HG02763 (cell line): ENCODE data around the gene VAPA.

Source experiments
- ATAC-seq: cut with Tn5 transposase; IDR thresholded peaks from one replicate; pipeline ENCODE4 v1.9.1; 2021; ENCODE audit warnings: mild to moderate bottlenecking, moderate library complexity; ENCODE audit not compliant: unreplicated experiment

The VAPA gene

DNA sequence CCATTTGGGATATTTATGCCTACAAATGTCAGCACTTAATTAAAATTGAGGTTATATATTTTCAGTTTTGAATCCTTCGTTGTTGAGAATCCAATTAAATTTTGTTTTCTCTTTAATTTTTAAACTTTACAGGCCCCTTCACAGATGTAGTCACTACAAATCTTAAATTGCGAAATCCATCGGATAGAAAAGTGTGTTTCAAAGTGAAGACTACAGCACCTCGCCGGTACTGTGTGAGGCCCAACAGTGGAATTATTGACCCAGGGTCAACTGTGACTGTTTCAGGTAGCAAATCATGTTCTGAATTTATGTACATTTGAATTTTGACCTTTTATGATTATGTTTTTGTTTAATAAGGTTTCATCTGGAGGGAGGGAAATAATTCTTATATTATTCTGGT is 17.9 kb downstream of the VAPA start:
- no peak for ATAC-seq

DNA sequence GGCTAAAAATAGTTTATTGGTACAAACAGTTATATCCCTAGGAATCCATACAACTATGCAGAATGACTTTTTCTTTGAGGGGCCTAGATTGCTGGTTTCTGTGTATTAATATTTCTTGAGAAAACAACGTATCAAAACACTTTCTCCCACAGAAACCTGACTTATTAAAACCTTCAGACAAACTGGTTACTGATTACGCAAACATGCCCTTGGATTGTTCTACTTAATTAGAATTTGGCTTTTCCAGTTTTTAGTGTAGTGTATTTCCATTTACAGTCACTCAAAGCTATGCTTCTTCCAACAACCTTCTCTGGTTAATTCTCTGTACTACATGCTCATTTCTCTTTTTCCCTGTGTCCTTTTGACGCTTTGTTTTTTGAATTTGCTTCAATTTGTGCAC is 20.0 kb downstream of the VAPA start:
- no peak for ATAC-seq

- no peak for ATAC-seq
These were observed 20.5 kb downstream of the VAPA start for GRCh38 chr18:9934274-9934673.

GRCh38 chr18:9941103-9941502 is 27.3 kb downstream of the VAPA start:
- ATAC-seq: no peak

DNA sequence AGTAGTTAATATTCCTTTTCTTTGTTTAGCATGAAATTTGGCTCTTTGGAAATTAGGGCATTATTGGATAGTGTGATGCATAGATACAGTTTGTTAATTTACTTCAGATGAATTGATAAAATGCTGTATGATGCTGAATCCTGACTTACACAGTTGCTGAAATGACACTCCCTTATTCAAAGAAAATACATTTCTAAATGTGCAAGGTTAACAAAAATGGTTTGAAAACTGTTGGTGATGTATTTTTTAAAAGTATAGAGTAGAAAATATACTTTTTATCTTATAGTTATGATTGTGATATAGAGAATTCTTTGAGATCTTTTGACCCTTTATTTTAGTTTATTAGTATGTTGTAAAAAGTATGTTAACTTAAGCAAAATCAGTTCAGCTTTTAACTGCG is 27.8 kb downstream of the VAPA start:
- ATAC-seq: no peak

DNA sequence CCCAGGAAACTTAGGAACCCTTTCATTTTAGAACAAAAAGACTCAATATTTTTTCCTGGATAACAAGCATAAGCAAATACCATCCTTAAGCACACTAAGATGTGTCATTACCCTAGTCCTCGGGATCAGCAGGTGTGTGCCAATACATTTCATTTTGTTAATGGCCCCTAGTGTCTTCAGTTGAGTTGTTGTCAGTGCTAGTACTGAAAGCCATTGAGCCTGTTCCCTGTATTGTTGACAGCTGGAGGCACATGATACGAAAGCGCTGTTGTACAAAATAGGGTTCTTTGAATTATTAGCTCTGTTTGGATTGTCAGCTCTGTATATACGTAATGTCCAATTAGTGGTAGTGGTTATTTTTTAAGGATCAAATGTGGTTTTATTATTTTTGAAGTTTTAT is 29.5 kb downstream of the VAPA start:
- no peak for ATAC-seq

- ATAC-seq: no peak
These were observed 31.0 kb downstream of the VAPA start for GRCh38 chr18:9944805-9945204.

DNA sequence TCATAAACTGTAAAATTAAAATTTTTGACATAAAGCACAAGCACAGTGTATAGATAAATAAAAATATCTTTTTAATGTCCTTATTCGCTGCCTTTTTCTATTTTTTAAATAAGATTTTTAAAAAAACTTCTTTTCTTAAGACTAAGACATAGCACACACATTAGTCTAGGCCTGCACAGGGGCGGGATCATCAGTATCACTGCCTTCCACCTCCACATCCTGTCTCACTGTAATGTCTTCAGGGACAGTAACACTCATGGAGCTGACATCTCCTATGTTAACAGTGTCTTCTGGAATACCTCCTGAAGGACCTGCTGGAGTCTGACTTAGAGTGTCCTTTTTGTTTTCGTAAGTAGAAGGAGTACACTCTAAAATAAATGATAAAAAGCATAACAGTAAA is 33.0 kb downstream of the VAPA start:
- ATAC-seq: no peak

DNA sequence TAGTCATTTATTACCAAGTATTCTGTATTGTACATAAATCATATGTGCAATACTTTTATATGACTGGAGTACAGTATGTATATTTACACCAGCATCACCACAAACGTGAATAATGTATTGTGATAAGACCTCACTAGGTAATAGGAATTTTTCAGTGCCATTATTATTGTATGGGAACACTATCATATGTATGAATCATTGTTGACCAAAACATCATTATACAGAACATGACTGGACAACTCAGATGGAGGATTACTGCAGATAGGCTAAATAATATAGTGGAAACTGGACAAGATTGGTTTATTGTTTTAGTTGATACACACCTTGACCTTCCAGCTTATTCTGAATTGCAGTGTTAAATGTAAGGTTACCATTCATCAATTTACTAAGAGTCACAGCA is 33.4 kb downstream of the VAPA start:
- ATAC-seq: no peak

- ATAC-seq: no peak
These were observed 35.5 kb downstream of the VAPA start for GRCh38 chr18:9949315-9949714.

- ATAC-seq: no peak
These were observed 36.0 kb downstream of the VAPA start for GRCh38 chr18:9949861-9950260.

- ATAC-seq: no peak
These were observed 36.6 kb downstream of the VAPA start for GRCh38 chr18:9950289-9951016.

- no peak for ATAC-seq
These were observed 37.4 kb downstream of the VAPA start for GRCh38 chr18:9951022-9951859.

DNA sequence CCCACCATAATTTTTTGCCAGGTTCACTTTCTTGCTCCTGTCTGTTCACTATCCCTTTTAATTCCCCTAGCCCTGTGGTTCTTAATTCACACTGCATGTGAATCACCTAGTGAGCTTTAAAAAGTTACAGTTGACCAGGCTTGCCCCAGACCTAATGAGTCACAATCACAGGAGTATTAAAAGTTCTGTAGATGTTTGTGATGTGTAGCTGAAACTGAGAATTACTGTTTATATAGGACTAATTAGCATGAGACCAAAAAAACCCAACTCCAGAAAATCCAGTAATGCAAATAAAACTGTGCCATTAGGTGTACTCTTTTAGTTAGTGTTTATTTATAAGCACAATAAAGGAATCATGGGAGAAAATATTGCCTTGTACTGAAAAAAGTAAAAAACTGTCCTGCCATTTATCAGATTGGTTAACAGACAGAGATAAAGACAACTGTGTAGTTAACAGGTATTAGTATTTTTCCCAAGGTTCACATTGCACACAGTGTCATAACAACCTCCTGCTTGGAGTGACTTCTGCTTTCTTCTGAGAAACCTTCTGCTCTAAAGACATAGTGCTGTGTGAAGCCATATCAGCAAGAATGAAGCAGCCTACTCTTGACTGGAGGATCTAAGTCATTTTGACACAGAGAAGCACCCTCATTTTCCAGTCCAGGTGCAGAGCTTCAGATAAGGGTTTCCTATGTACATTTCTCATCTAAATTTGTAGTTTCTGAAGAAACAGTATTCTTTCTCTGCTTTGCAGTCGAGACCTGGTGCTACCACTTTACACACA is 39.0 kb downstream of the VAPA start:
- no peak for ATAC-seq

DNA sequence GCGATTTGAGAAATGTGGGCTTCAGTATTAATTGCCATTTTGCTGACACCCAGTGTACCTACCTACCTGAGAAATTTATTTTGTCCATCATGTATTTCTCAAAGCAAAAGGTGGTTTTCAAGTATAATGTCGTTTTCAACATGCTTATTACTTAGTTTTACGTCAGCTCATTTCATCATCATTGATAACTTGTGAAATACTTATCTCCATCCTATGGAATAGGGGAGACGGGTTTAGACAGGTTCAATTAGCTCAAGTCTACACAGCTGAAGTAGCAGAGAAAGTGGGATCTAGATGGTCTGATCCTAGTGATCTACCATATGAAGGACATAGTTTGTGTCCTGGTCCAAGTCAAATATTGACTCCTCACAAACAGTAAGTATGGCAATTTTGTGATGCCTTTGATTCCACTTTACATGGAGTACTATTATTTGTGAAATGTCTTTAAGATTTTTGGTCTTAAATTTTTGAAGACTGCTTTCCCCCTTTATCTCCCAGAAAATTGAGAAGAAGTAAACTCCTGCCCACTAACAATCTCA is 45.1 kb downstream of the VAPA start:
- ATAC-seq: no peak

DNA sequence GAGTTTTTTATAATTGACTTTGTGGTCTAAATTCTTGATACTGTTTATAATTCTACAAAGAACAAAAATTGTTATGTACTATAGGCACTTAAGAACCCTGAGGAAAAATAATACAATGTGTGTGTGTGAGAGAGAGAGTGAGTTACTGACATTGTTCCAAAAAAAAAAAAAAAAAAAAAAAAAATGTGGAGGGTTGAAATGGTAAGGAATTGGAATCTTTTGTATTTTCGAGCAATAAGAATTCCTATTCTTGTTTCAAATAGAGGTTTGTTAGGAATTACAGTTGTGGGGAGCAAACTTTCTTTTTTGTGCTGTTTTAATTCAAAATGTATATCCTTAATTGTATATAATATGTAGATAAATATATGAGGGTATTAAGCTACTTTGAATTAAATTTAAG is 45.7 kb downstream of the VAPA start:
- ATAC-seq: no peak

DNA sequence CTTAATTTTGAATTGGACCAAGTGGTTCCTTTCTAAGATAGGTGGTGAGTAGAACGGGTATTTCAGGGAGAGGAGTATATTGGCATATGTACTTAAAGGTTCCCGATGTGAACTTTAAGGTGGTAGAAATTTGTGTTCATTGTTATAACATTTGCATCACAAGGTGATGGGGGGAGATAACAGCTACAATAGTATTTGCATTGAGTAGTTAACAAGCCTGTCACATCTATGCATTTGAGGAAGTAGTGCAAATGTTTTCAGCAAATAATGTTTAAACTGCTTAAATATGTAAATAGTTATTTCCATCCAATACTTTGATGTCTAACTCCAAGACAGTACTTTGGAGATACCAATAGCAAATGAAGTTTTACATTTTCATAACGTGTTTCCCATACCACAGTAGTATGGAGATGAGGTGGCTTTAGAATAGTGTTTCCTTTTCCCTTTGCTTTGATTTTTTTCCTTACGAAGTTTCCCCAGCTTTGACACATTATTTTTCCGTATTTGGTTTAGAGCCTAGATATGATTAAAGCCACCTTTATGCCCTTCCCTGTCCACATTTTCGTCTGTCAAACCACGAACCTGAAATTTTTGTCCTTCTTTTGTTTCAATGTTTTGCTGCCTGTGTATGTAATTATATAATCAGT is 46.6 kb downstream of the VAPA start:
- ATAC-seq: no peak

GRCh38 chr18:9961041-9961440 is 47.2 kb downstream of the VAPA start:
- ATAC-seq: no peak

GRCh38 chr18:9965711-9966624 is 52.2 kb downstream of the VAPA start:
- ATAC-seq: no peak
